Nephron progenitor cell (in vitro differentiated cells): Measurements from ENCODE around the gene SSC4D.
A peak's percentile ranks its signal among the peaks of the same experiment; 100 is the strongest.

Source experiments
- DNase-seq: peaks from one replicate; pipeline ENCODE4 v3.0.0; 2021
- H3K27ac Mint-ChIP-seq: 2 replicates; pipeline ENCODE4 v1.8.0; 2021; ENCODE audit warnings: mild to moderate bottlenecking, moderate library complexity, mixed read lengths
- H3K27me3 Mint-ChIP-seq: 2 replicates; pipeline ENCODE4 v1.8.0; 2021; ENCODE audit warnings: mild to moderate bottlenecking, low read depth, mixed read lengths; ENCODE audit not compliant: poor library complexity
- H3K36me3 Mint-ChIP-seq: 2 replicates; pipeline ENCODE4 v1.8.0; 2021; ENCODE audit warnings: low read depth, mixed read lengths
- H3K4me1 Mint-ChIP-seq: 2 replicates; pipeline ENCODE4 v1.8.0; 2021; ENCODE audit warnings: mixed read lengths
- H3K4me3 Mint-ChIP-seq: 2 replicates; pipeline ENCODE4 v1.8.0; 2021; ENCODE audit warnings: mild to moderate bottlenecking, moderate library complexity, mixed read lengths
- H3K9me3 Mint-ChIP-seq: 2 replicates; pipeline ENCODE4 v1.8.0; 2021; ENCODE audit warnings: mild to moderate bottlenecking, moderate library complexity, mixed read lengths
- CTCF ChIP-seq: fragments of 200-600 bp; sonication (generic); IDR thresholded peaks from 2 replicates; pipeline ENCODE4 v1.5.0; 2021; ENCODE audit warnings: antibody characterized with exemption

Gene SSC4D

GRCh38 chr7:76356823-76357222 lies 52.7 kb downstream of the SSC4D start:
- no peak for TF ChIP-seq CTCF
- no peak for DNase-seq
- no peak overlapping the region for H3K27ac Mint-ChIP-seq
- peaks cover 39% of the 10 kb centered on the region for H3K9me3 Mint-ChIP-seq
- peak overlapping the region; percentile 95 for H3K4me3 Mint-ChIP-seq
- peaks cover 60% of the 10 kb centered on the region for H3K36me3 Mint-ChIP-seq
- peaks cover 32% of the 10 kb centered on the region for H3K4me1 Mint-ChIP-seq
- peaks cover 3% of the 10 kb centered on the region for H3K27me3 Mint-ChIP-seq

GRCh38 chr7:76356115-76356514 lies 53.4 kb downstream of the SSC4D start:
- H3K27me3 Mint-ChIP-seq = peaks cover 3% of the 10 kb centered on the region
- DNase-seq = no peak
- no peak for TF ChIP-seq CTCF
- H3K27ac Mint-ChIP-seq = no peak overlapping the region
- H3K4me3 Mint-ChIP-seq = peak overlapping the region; percentile 95
- peaks cover 68% of the 10 kb centered on the region for H3K36me3 Mint-ChIP-seq
- peaks cover 32% of the 10 kb centered on the region for H3K4me1 Mint-ChIP-seq
- H3K9me3 Mint-ChIP-seq = peaks cover 46% of the 10 kb centered on the region

DNA sequence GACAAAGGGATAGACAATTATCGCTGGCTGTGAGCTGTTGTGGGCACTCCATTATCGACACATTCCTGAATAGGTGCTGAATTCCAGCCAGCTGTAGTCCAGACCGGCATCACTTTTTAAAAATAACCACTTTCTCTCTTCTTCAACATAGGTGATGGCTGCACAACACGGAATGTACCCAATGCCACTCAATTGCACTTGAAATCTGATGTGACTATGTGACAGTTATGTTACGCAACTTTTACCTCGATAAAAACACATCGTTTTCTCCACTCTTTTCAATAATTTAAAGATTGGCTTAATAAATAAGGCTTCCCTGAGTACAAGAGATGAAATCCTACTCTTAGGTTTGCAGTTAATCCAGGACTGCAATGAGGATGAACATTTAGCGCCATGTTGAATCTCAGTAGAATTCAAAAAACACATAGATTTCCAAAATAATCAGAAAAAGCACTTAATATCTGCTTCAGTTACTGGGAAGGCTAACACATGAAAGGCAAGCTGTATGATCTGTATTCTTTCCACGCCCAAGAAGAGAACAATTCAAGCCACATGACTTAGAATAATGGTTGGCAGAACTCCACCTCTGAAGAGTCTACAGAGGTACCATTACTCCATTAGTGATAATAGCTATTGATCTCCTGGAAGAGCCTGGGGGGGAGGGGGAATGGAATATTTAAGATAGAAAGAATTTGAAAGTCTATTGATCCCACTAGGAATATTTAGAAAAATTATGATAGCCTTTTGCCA lies 54.3 kb downstream of the SSC4D start:
- Mint-ChIP-seq H3K9me3 (peaks cover 56% of the 10 kb centered on the region), H3K27me3 (peaks cover 3% of the 10 kb centered on the region), H3K4me3 (peak overlapping the region; percentile 29), H3K36me3 (peaks cover 77% of the 10 kb centered on the region), H3K27ac (peak overlapping the region; percentile 43), H3K4me1 (peaks cover 32% of the 10 kb centered on the region)
- no peak for TF ChIP-seq CTCF
- DNase-seq = no peak

- no peak overlapping the region for H3K4me3 Mint-ChIP-seq
- H3K27ac Mint-ChIP-seq = no peak overlapping the region
- peaks cover 84% of the 10 kb centered on the region for H3K36me3 Mint-ChIP-seq
- H3K4me1 Mint-ChIP-seq = peaks cover 25% of the 10 kb centered on the region
- DNase-seq = no peak
- peaks cover 61% of the 10 kb centered on the region for H3K9me3 Mint-ChIP-seq
- TF ChIP-seq CTCF = no peak
- H3K27me3 Mint-ChIP-seq = peaks cover 3% of the 10 kb centered on the region
Measured at GRCh38 chr7:76354516-76354915, 55.0 kb downstream of the SSC4D start.

- Mint-ChIP-seq H3K36me3 (peaks cover 91% of the 10 kb centered on the region), H3K9me3 (peaks cover 61% of the 10 kb centered on the region), H3K4me3 (no peak overlapping the region), H3K27ac (no peak overlapping the region), H3K4me1 (peaks cover 23% of the 10 kb centered on the region), H3K27me3 (peaks cover 3% of the 10 kb centered on the region)
- no peak for DNase-seq
- no peak for TF ChIP-seq CTCF
Measured at GRCh38 chr7:76353744-76354143, 55.8 kb downstream of the SSC4D start.

- Mint-ChIP-seq H3K4me1 (peaks cover 23% of the 10 kb centered on the region), H3K9me3 (peaks cover 61% of the 10 kb centered on the region), H3K27me3 (peaks cover 3% of the 10 kb centered on the region), H3K27ac (no peak overlapping the region), H3K4me3 (no peak overlapping the region), H3K36me3 (peaks cover 96% of the 10 kb centered on the region)
- TF ChIP-seq CTCF = no peak
- no peak for DNase-seq
Measured at GRCh38 chr7:76352193-76352592, 57.3 kb downstream of the SSC4D start.
